Small intestine (tissue), 7 donors: Measurements from ENCODE around the gene MB21D2. TPM values are rescaled to one million over a fixed set of nuclear protein-coding genes. Genes with fewer than 3 reads are reported as not detected.

Experiments
- DNase-seq, 2 donors: peaks; one replicate each; pipeline versions ENCODE4 v3.0.0 to v3.0.0-alpha.2; 2013
- FAIRE-seq: peaks from 2 replicates; lab custom pipeline; 2012; peaks lifted over from hg19 to GRCh38; lab: Jason Lieb, UNC
- H3K27ac ChIP-seq, 3 donors: one replicate each; pipeline ENCODE4 v1.5.1; 2013; ENCODE audit warnings: low read length in 2 of 3, mild to moderate bottlenecking in 2 of 3, control low read depth in 1 of 3, inconsistent platforms in 1 of 3, low read depth in 1 of 3, moderate library complexity in 1 of 3
- H3K27me3 ChIP-seq, 3 donors: one replicate each; pipeline ENCODE4 v1.6.1; 2013; ENCODE audit warnings: low read length in 3 of 3, inconsistent platforms in 1 of 3; ENCODE audit not compliant: control insufficient read depth in 3 of 3, insufficient read depth in 3 of 3
- H3K36me3 ChIP-seq, 3 donors: one replicate each; pipeline ENCODE4 v1.6.1; 2013; ENCODE audit warnings: low read length in 3 of 3, inconsistent platforms in 1 of 3, low read depth in 1 of 3, mild to moderate bottlenecking in 1 of 3, moderate library complexity in 1 of 3; ENCODE audit not compliant: control insufficient read depth in 3 of 3, insufficient read depth in 2 of 3
- H3K4me1 ChIP-seq, 3 donors: one replicate each; pipeline ENCODE4 v1.6.1; 2013; ENCODE audit warnings: low read length in 2 of 3, inconsistent platforms in 1 of 3, low read depth in 1 of 3, mild to moderate bottlenecking in 1 of 3, moderate library complexity in 1 of 3; ENCODE audit not compliant: control insufficient read depth in 3 of 3, insufficient read depth in 2 of 3
- H3K4me3 ChIP-seq, 3 donors: one replicate each; pipeline ENCODE4 v1.5.1; 2013; ENCODE audit warnings: low read length in 3 of 3, control low read depth in 1 of 3, inconsistent platforms in 1 of 3, low read depth in 1 of 3, mild to moderate bottlenecking in 1 of 3, moderate library complexity in 1 of 3
- H3K9me3 ChIP-seq, 2 donors: one replicate each; pipeline ENCODE4 v1.6.1; 2013; ENCODE audit warnings: low read depth in 1 of 2, low read length in 1 of 2; ENCODE audit not compliant: control insufficient read depth in 2 of 2, insufficient read depth in 1 of 2
- WGBS, 3 donors: extraction: QIAGEN DNeasy Blood & Tissue Kit; methylation state at CpG; one replicate each; pipeline ENCODE4 v1.1.7; 2013; 5-methylcytosine and 5-hydroxymethylcytosine counted together
- polyA plus RNA-seq, 4 donors: library from polyadenylated mRNA; stranded (reverse) in 3 of 4; unstranded in 1 of 4; fragments of 200-250 nt in 3 of 4; fragments of 120-200 nt in 1 of 4; gene quantifications; one replicate each; pipeline versions ENCODE4 v1.2.1 to v1.2.3, GENCODE V29; 2013
- donor health status: healthy with polysubstance abuse.
- donor health status: control.
- donor health status: control.
- donor health status: Bipolar disorder and iron deficiency.
- donor health status: healthy.

The MB21D2 gene
- polyA plus RNA-seq, 4 donors = 4.9 to 16.6 (median 13.6) TPM

- peak; percentile 59 to 69 for DNase-seq
- no peak for FAIRE-seq
These were observed 104.8 kb downstream of the MB21D2 start for GRCh38 chr3:192812743-192813383.

GRCh38 chr3:192805711-192806110, 111.9 kb downstream of the MB21D2 start:
- Histone ChIP-seq H3K4me3 (no peak overlapping the region), H3K4me1 (no peaks in the 10 kb centered on the region), H3K36me3 (peaks cover 0 to 3% (median 0%) of the 10 kb centered on the region in 3 donors), H3K27me3 (no peaks in the 10 kb centered on the region), H3K9me3 (no peaks in the 10 kb centered on the region), H3K27ac (no peak overlapping the region)
- DNase-seq = no peak
- WGBS, 3 donors = 87 to 91% (median 88%) methylated on average over 6 of the region's 6 CpGs
- no peak for FAIRE-seq

More at GRCh38 chr3:192812743-192813383, 104.8 kb downstream of the MB21D2 start:
- H3K36me3 ChIP-seq = no peaks in the 10 kb centered on the region
- WGBS, 3 donors = 11 to 18% (median 12%) methylated on average over 4 of the region's 4 CpGs
- no peak overlapping the region for H3K4me3 ChIP-seq
- H3K27me3 ChIP-seq = no peaks in the 10 kb centered on the region
- no peaks in the 10 kb centered on the region for H3K9me3 ChIP-seq
- H3K4me1 ChIP-seq = peaks cover 0 to 12% (median 0%) of the 10 kb centered on the region in 3 donors
- H3K27ac ChIP-seq = no peak overlapping the region

GRCh38 chr3:192804502-192804901, 113.2 kb downstream of the MB21D2 start:
- FAIRE-seq = no peak
- 76 to 81% (median 78%) methylated on average over 2 of the region's 2 CpGs for WGBS, 3 donors

GRCh38 chr3:192802957-192803899, 114.4 kb downstream of the MB21D2 start:
- Histone ChIP-seq H3K4me1 (no peaks in the 10 kb centered on the region), H3K27me3 (no peaks in the 10 kb centered on the region), H3K4me3 (no peak overlapping the region), H3K9me3 (no peaks in the 10 kb centered on the region), H3K27ac (no peak overlapping the region), H3K36me3 (peaks cover 0 to 15% (median 0%) of the 10 kb centered on the region in 3 donors)
- DNase-seq (peak in 1 of 2 donors; percentile 27), FAIRE-seq (no peak)
- 58 to 61% (median 59%) methylated on average over 7 of the region's 7 CpGs for WGBS, 3 donors

More at GRCh38 chr3:192804502-192804901, 113.2 kb downstream of the MB21D2 start:
- no peak for DNase-seq
- Histone ChIP-seq H3K36me3 (peaks cover 0 to 3% (median 0%) of the 10 kb centered on the region in 3 donors), H3K4me3 (no peak overlapping the region), H3K9me3 (no peaks in the 10 kb centered on the region), H3K27me3 (no peaks in the 10 kb centered on the region), H3K4me1 (no peaks in the 10 kb centered on the region), H3K27ac (no peak overlapping the region)

GRCh38 chr3:192801985-192802384, 115.7 kb downstream of the MB21D2 start:
- 89 to 91% (median 90%) methylated on average over 5 of the region's 5 CpGs for WGBS, 3 donors

GRCh38 chr3:192799721-192800120, 117.9 kb downstream of the MB21D2 start:
- DNase-seq = no peak
- no peak overlapping the region for H3K4me3 ChIP-seq
- no peaks in the 10 kb centered on the region for H3K4me1 ChIP-seq
- peaks cover 0 to 17% (median 2%) of the 10 kb centered on the region in 3 donors for H3K36me3 ChIP-seq
- FAIRE-seq = no peak
- no peak overlapping the region for H3K27ac ChIP-seq
- no peaks in the 10 kb centered on the region for H3K27me3 ChIP-seq
- no peaks in the 10 kb centered on the region for H3K9me3 ChIP-seq
- WGBS, 3 donors = 85 to 96% (median 89%) methylated on average over 2 of the region's 2 CpGs

More at GRCh38 chr3:192801985-192802384, 115.7 kb downstream of the MB21D2 start:
- Histone ChIP-seq H3K4me1 (no peaks in the 10 kb centered on the region), H3K9me3 (no peaks in the 10 kb centered on the region), H3K4me3 (no peak overlapping the region), H3K27ac (no peak overlapping the region), H3K27me3 (no peaks in the 10 kb centered on the region), H3K36me3 (peaks cover 0 to 15% (median 0%) of the 10 kb centered on the region in 3 donors)
- no peak for DNase-seq
- no peak for FAIRE-seq

- Histone ChIP-seq H3K36me3 (peaks cover 0 to 14% (median 2%) of the 10 kb centered on the region in 3 donors), H3K4me1 (no peaks in the 10 kb centered on the region), H3K27me3 (no peaks in the 10 kb centered on the region), H3K4me3 (no peak overlapping the region), H3K27ac (no peak overlapping the region), H3K9me3 (no peaks in the 10 kb centered on the region)
- no peak for FAIRE-seq
- no peak for DNase-seq
- 77 to 85% (median 82%) methylated on average over 6 of the region's 6 CpGs for WGBS, 3 donors
These were observed 122.6 kb downstream of the MB21D2 start for GRCh38 chr3:192795021-192795420.

- FAIRE-seq (no peak), DNase-seq (no peak)
- WGBS, 3 donors = 88 to 93% (median 89%) methylated on average over 3 of the region's 3 CpGs
- H3K4me1 ChIP-seq = no peaks in the 10 kb centered on the region
- no peaks in the 10 kb centered on the region for H3K9me3 ChIP-seq
- peaks cover 0 to 12% (median 2%) of the 10 kb centered on the region in 3 donors for H3K36me3 ChIP-seq
- H3K27me3 ChIP-seq = no peaks in the 10 kb centered on the region
- no peak overlapping the region for H3K4me3 ChIP-seq
- no peak overlapping the region for H3K27ac ChIP-seq
These were observed 123.4 kb downstream of the MB21D2 start for GRCh38 chr3:192794216-192794615.
